Measurements from ENCODE around the gene TRAPPC3. TPM values are rescaled to one million over a fixed set of nuclear protein-coding genes. Genes with fewer than 3 reads are reported as not detected.

The TRAPPC3 gene
- total and polyA plus RNA-seq, 9 of the 15 experiments (the other 6 are each of a cell fraction or from before 2014, with no cell fraction given) = 20.6 to 141 (median 112) TPM

DNA sequence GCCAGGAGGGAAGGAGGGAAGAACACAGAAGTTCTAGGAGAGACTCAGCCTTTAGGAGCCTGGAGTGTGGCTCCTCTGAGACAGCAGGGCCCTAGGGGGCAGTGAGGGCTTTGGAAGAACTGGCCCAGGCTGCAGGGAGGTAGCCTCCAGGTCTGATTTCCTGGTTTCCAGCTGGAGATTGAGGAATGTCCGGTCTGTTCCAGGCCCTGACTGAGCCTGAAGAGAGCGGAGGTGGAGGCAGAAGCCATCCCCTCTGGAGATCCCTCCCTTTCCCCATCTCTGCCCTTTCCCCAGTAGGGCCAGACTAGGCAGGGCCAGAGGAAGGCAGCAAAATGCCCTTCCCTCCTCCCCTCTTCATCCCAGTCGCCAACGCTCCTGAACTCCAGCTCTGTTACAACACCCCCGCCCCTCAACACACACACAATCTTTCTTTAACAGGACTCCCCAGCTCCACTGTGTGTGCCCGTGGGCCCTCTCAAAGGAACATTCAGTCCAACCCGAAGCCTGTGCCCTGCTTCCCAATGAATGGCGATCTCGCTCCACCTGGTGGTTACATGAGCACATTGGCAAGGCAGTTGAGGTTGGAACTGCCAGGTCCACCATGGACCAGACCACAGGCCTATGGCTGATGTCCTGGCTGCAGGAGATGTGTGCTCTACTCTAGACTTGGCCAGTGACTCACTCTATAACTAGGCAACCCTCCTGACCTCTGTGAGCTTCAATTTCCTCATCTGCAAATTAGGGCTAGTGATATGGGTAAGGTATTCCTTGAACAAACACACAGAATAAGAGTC, 38.7 kb upstream of the TRAPPC3 start (continued):
- TF ChIP-seq TEAD4 (IDR thresholded peaks at IDR 0.05; ENCODE audit: low read length) (peak; percentile 21; the same call in 1 of the 2 replicates), TEAD4 (CRISPR knock-in tag; IDR thresholded peaks at IDR 0.05; ENCODE audit: borderline replicate concordance) (no peak), CCNT2 (IDR thresholded peaks at IDR 0.05; ENCODE audit: borderline replicate concordance, extremely low read depth, insufficient read length, low read depth, low read length) (no peak), ZNF121 (CRISPR knock-in tag; conservative IDR thresholded peaks at IDR 0.05) (no peak), BMI1 (IDR thresholded peaks at IDR 0.05; ENCODE audit: low read length) (no peak), TAL1 (IDR thresholded peaks at IDR 0.05) (no peak), SMARCA4 (IDR thresholded peaks at IDR 0.05) (no peak), CEBPB (tag; IDR thresholded peaks at IDR 0.05) (no peak), KAT2B (IDR thresholded peaks at IDR 0.05; ENCODE audit: low read depth, low read length) (no peak), MEF2D (tag; conservative IDR thresholded peaks at IDR 0.05; ENCODE audit: low read depth) (0 out of 2 replicates have a peak, but pooled peaks have one; percentile 42), ZNF134 (CRISPR knock-in tag; conservative IDR thresholded peaks at IDR 0.05) (no peak), ZEB2 (IDR thresholded peaks at IDR 0.05) (peak; percentile 55; the same call in 1 of the 2 replicates), ETV5 (CRISPR knock-in tag; IDR thresholded peaks at IDR 0.05; ENCODE audit: low read depth) (no peak), ZNF384 (IDR thresholded peaks at IDR 0.05; ENCODE audit: low read depth, low read length) (0 out of 2 replicates have a peak, but pooled peaks have one; percentile 48), RBM17 (IDR thresholded peaks at IDR 0.05; ENCODE audit: borderline replicate concordance, low read depth, low read length) (no peak), HDGF (IDR thresholded peaks at IDR 0.05) (peak; percentile 97), ATF2 (CRISPR knock-in tag; IDR thresholded peaks at IDR 0.05) (no peak), NUFIP1 (IDR thresholded peaks at IDR 0.05; ENCODE audit: partially characterized antibody) (no peak), RBM22 (IDR thresholded peaks at IDR 0.05; ENCODE audit: low read depth, low read length, poor library complexity, severe bottlenecking) (no peak), CREM (IDR thresholded peaks at IDR 0.05; ENCODE audit: low read depth) (0 out of 2 replicates have a peak, but pooled peaks have one; percentile 46), ZNF140 (CRISPR knock-in tag; IDR thresholded peaks at IDR 0.05) (no peak), ZFP36 (IDR thresholded peaks at IDR 0.05; ENCODE audit: low read depth, low read length, partially characterized antibody) (no peak), RBFOX2 (IDR thresholded peaks at IDR 0.05; ENCODE audit: low read depth, low read length) (peak; percentile 52), NKRF (IDR thresholded peaks at IDR 0.05; ENCODE audit: borderline replicate concordance) (no peak)
- TF ChIP-seq, protein P1, sequence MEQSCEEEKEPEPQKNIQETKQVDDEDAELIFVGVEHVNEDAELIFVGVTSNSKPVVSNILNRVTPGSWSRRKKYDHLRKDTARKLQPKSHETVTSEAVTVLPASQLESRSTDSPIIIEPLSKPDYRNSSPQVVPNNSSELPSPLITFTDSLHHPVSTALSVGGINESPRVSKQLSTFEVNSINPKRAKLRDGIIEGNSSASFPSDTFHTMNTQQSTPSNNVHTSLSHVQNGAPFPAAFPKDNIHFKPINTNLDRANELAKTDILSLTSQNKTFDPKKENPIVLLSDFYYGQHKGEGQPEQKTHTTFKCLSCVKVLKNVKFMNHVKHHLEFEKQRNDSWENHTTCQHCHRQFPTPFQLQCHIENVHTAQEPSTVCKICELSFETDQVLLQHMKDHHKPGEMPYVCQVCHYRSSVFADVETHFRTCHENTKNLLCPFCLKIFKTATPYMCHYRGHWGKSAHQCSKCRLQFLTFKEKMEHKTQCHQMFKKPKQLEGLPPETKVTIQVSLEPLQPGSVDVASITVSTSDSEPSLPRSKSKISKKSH (CRISPR knock-in tag; IDR thresholded peaks at IDR 0.05) = no peak

Measured in K562 (cell line).